Stimulated activated CD8-positive, alpha-beta memory T cell treated with anti-CD3 and anti-CD28 coated beads, Interleukin-7, amount 100 ng/mL, for 1 hour (primary cell): ENCODE measurements around the gene SURF6.

Experiments
- DNase-seq, 2 donors: peaks; one replicate each; pipeline ENCODE4 v3.0.0-alpha.2; 2020; ENCODE audit warnings: low read depth in 2 of 2

The SURF6 gene

DNA sequence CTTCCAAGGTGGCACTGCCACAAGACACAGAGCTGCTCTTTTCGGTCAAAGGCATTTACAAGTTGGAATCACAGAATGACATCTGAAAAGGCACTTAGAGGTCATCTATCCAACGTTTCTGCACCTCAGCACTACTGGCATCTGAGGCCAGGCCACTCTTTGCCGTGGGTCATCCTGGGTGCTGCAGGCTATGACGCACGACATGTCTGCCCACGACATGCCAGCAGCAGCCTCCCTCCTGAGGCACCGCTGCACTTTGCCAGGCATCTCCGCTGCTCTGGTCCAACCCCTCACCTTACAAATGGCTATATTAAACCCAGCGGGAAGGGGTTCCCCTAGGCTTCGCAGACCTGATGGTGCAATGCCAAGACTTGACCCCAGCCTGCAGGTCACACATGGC lies 31.8 kb upstream of the SURF6 start:
- no peak for DNase-seq

DNA sequence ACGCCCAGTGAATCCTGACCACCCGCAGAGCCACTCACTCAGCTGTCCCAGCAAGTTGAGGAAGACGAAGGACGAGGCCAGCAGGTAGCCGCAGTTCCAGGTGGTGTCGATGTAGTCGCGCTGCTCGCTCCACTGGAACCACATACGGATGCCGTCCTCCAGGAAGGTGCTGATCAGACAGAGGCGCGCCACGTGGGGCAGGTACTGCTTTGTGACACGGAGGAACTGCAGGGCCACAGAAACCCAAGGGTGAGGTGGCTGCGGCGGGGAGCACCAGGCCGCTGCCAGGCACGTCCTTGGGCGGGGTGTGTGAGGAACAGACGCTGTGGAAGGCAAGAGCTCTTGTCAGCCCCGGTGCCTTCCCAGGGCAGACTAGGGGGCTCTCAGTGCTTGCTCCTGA lies 31.2 kb upstream of the SURF6 start:
- no peak for DNase-seq

DNA sequence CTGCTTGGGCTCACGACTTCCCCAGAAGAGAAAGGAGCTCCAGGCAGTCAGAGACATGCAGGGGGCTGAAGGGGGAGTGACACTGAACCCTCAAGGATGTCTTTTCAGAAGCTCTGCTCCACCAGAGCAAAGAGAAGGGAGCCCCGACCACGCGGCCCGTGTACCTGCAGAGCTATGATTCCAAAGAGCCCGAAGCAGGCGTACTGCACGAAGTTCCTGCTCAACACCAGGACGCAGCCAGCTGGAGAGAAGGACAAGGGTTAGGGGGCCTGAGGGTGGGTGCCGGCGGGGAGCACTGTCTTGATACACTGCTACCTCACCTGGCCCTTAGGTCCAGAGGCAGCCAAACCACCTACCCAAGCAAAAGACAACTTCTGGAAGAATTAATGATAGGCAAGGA lies 30.4 kb upstream of the SURF6 start:
- DNase-seq: no peak

DNA sequence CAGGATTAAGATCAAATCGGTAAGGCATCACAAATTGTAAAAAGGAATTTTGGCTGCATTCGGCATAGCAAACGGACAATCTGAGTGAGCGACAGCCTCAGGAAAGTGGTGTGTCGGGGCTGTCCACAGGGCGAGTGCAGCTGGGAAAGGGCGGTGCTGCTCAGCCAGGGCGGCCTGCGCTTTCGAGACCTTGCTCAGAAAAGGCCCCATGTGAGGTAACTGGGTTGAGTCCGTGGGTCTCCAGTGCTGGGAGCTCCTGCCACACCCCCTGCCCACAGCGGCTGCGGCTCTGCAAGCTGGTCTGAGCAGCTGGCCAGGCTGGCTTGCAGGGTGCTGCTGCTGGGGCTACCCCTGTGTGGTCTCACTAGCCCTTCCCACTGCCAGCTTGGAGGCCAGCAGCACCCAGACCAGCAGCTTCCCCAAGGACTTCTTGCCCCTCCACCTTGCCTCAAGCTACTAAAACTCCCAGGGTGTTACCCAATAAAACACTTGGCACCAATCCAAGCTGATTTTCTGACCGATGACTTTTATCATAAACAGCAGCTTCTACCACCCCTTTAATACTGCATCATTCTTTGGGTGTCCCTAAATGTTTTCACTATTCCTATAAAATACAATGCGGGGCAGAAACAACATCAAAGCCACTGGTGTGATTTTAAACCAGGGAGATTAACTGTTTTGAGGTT lies 26.5 kb upstream of the SURF6 start:
- no peak for DNase-seq

DNA sequence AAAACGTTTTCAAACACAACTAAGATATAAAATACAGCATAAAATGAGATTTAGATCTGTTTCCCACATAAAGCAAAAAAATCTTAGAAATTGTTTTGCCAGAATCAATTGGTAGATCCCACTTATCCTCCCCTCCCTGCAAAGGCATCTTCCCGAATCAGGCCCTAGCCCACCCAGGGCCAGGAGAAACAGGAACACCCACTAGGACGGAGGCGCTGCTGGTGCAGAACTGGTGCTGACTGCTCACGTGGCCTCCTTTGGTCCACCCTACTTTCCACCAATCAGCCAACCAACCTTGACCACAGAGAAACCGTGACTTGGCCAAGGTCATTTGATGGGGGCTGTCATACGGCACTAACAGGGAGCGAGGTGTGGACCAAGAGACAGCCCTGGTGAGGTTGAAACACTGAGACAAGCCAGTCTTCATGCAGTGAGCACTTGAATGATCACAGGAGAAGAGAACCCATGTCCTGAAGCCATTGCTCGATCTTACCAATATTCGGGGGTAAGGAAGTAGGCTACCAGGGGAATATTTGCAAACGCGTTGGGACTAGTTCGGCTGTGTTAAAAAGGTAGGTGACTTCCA lies 25.6 kb upstream of the SURF6 start:
- no peak for DNase-seq

DNA sequence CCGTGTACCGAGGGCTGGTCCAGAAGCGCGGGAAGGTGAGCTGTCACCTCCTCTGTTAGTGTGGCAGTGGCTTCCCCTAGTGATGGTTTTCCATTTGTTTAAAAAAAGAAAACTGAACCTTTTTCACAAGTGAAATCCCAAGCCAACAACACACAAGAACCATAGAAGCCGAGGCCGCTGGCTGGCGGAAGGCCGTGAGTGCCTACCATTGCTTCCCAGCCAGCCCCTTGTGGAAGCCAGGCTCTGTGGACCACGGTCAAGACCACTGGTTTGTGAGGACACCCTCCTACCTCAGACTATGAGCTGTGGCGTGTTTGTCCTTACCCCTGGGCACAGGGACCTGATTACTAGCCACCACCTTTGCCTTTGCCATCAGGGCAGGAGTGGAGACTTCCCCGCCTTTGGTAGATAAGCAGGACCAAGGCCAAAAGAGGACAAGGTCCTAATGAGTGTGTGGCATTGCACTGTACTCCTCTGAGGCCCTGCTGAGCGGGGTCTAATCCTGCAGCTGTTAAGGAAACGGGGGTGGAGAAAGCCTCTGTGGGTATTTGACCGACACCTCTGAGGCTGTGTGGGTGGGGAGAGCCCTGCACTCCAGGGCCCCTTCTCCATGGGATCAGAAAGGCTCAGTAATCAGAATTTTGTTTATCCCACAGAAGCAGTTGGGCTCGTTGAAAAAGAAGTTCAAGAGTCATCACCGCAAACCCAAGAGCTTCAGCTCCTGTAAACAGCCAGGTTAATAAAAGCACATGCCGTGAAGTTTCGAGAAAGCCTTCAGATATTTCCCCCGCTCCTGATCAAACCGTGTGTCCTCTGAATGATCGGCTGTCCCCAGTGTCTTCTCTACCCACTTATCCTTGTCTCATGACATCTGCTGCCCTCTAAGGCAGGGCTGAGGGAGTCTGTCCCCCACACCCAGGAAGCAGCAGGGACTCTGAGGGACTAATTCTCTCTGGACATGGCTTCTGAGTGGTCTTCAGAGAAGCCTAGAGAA lies 24.7 kb upstream of the SURF6 start:
- no peak for DNase-seq

DNA sequence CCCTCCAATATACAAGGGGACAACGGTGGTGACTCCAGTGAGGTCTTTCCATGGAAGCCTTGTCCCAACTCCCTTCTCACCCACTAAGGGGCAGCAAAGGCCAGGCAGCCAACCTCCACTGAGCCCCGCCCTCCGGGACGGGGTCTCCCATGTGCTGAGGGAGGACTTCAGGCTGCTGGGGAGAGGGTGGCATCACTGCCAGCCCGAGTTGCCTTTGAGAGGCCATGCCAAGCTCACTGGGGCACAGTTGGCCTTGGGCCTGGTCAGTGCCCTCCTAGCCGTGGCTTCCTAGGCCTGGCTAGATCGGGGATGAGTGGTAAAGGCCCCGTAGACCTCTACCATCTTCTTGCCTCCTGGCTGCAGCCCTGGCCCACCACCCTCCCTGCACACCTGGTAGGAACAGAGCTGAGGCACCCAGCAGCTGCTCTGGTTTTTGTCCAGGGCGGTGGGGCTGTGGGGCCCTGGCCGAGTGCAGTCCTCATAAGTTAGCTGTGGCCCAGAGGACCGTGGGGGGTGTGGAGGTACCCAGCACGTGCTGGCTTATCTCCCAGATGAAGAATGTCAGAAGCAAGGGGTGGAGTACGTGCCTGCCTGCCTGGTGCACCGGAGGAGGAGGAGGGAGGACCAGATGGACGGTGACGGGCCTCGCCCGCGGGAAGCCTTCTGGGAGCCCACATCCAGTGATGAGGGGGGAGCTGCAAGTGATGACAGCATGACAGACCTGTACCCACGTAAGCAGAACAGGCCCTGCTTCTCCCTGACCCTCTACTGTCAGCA lies 23.6 kb upstream of the SURF6 start:
- no peak for DNase-seq

DNA sequence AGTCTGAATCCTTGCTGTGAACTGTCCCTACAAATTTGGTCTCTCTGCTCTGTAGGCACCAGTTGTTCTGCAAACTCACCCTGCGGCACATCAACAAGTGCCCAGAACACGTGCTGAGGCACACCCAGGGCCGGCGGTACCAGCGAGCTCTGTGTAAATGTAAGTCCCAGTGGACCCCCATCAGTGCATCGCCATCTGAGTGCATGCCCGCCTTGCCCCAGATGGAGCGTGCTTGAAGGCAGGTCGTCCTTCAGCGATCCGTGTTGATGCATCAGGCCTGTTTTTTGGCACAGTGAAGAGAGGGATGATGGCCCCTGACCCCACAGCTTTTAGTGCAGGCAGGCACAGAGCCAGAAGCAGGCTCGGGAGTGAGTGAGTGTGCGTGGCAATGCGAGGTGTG lies 21.7 kb upstream of the SURF6 start:
- no peak for DNase-seq

DNA sequence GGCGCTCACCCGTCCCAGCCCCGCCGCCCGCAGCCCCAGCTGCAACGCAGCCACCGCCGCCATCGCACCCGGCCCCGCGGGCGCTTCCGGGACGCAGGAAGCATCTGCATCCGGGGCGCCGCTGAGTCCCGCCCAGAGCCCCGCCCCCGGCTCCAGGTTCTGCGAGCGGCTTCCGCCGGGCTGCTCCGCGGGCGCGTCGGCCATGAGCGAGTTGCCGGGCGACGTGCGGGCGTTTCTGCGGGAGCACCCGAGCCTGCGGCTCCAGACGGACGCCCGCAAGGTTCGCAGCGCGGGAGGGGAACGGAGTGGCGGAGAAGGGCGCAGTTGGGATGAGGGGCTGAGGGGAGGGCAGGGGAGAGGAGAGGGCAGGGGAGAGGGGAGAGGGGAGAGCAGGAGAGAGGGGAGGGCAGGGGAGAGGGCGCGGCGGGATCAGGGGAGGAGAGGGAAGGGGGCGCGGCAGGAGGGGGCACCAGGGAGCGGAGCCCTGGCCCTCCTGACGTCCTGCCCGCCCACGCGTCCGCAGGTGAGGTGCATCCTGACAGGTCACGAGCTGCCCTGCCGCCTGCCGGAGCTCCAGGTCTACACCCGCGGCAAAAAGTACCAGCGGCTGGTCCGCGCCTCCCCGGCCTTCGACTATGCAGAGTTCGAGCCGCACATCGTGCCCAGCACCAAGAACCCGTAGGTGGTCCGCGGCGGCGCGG lies 20.6 kb upstream of the SURF6 start, which contains the start of the genes SURF1 and SURF2:
Gene SURF1, minus strand, starts transcription at position 97 of the 701 bp plus-strand sequence. Its CDS starts 34 bp downstream, at position 63.
Gene SURF2, plus strand, starts transcription at position 160 of the 701 bp plus-strand sequence. Its CDS starts 43 bp downstream, at position 203.
- peak; percentile 77 to 79 for DNase-seq

DNA sequence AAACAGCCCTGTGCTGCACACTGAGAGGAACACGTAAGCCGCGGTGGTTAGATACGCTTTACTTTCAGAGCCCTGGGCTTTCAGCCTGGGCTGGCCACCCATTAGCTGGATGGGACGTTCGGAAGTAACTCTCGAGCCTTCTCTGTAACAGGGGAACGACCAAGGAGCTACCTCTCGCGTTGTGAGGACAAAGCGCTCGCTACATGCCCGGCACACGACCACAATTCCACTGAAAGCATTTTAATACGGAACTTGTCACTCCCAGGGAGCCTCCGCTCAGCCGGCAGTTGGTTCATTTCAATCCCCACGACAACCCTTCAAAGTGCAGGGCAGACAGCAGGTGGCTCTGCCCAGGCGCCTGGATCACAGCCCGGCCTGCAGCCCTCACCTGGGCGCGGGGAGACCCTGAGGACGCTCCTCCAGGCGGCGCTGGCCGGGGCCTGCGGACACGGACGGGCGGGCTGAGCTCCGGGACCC lies 19.9 kb upstream of the SURF6 start:
- no peak for DNase-seq

DNA sequence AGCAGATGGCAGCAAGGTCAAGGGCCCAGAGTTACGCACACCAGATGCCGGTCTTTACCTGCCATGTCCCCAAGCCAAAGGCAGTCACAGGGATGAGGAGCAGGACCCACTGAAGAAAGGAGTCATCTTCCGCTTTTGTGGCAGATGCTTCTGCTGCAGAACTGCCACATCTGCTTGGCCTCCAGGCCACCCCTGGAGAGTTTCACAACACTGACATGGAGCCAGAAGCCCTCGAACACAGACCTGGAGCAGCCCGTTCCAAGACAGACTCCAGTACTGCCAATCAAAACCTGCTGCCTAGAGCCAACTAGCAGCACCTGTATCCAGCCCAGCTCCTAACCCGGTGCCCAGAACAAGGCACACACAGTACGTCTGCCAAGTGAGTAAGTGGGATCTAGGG lies 18.8 kb upstream of the SURF6 start:
- DNase-seq: no peak

DNA sequence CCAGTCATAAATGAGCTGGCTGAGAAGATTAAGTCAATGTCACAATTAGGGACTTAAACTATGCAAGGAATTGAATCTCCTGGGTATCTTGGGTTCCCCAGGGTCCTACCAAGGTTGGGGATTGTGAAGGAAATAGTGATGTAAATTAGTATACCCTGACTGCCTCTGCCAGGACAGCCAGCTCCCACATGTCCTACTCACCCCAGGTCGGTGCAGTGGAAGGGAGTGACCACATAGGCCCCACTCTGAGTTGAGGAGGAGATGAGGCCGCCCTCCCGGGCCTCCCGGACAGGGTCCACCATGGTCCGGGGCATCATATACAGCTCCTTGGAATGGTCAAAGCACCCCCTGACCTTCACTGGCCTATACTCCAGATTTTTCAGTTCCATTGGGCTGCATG lies 17.6 kb upstream of the SURF6 start:
- DNase-seq: no peak

DNA sequence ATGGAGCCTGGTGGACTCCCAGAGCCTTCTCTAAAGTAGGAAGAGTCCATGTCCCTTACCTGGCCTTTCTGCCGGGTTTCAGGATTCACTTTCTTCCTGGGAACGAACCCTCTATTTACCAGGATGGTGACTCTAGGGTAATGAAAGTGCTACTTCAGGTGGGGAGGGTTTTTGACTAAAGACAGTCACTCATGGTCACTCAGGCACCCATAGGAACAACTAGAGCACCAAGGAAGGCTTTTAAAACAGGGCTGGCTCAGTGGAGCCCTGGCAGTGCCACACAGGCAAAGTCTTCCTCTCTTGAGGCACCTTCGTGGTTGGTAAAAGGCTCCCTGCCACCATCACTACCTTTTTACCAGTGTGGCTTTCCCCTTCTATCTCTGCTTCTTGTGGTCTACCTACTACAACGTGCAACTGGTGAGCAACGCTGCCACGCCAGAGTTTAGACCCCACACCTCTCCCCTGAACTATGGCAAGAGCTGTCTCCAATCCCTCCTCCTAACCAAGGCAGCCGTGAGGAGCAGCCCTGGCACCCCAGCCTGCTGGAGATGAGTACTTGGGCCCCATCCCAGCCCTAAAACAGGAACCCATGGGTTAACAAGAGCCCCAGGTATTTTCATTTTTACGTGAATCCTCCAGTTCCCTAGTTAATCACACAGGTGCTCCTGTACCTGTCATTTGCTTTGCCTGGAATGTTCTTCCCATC lies 16.8 kb upstream of the SURF6 start:
- no peak for DNase-seq

DNA sequence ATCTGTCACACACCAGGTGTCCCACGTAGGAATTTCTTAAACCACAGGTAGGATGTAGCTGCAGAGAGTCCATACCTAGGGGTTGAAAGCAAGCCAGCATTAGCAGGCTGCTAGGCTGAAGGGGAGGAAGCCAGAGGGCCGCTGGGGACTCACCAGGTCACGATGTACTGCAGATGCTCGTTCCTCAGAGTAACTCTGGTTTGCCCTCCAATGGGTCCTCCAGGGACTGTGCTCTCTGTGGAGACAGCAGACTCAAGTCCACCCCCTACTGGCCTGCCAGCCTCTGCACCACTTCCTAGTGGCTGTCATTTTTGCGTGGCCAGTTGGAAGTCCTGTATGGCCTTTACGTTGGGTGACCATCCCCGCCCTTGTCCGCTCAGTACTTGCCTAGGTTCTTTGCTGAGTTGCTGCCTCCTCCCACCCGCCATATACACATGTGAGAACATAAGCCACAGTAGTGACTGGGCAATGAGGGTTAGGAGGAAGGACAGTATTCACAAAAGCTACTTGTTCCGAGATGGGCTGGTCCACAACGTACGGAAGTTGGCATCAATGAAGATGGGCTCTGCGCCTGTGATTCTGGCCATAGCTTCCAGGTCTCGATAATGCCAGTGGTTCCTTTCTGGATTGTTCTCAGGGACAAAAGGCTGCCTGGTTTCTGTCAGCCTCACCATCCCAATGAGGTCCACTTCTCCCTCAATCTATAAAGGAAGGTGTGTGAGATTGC lies 16.1 kb upstream of the SURF6 start:
- DNase-seq: no peak

DNA sequence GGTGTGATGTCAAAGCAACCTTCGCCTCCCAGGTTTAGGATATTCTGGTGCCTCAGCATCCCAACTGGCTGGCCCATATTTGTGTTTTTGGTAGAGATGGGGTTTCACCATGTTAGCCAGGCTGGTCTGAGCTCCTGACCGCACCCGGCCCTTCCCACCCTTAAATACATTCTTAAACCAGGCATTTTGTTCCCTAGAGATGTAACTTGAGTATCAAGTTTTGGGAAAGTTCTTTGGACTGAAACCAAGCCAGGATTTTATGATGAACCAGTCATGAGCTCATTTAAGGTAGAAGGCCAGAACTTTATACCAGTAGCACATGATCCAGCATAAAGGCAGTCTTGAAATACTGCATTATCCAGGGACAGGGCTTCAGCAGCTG lies 15.5 kb upstream of the SURF6 start:
- no peak for DNase-seq

DNA sequence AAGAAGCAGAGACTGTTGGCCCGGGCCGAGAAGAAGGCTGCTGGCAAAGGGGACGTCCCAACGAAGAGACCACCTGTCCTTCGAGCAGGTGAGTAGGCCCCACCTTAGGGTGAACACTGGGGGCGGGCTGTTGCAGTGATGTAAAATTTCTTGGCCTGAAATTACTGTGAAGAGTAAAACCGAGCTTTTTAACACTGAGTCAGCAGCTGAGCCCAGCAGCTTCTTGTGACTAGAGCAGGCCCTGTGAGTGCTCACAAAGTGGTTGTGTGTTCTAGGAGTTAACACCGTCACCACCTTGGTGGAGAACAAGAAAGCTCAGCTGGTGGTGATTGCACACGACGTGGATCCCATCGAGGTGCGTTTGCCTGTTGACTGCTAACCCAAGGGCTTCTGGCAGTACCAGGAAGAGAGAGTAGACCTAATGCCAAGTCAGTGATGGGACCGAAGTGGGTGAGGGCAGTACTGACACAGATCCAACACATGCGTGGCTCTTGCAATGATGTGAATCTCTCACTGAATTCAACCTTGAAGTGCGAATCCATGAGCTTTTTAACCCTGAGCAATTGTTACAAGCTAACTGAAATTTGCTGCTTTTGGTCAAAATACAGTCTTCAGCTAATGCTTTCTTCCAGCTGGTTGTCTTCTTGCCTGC lies 14.1 kb upstream of the SURF6 start:
- no peak for DNase-seq

DNA sequence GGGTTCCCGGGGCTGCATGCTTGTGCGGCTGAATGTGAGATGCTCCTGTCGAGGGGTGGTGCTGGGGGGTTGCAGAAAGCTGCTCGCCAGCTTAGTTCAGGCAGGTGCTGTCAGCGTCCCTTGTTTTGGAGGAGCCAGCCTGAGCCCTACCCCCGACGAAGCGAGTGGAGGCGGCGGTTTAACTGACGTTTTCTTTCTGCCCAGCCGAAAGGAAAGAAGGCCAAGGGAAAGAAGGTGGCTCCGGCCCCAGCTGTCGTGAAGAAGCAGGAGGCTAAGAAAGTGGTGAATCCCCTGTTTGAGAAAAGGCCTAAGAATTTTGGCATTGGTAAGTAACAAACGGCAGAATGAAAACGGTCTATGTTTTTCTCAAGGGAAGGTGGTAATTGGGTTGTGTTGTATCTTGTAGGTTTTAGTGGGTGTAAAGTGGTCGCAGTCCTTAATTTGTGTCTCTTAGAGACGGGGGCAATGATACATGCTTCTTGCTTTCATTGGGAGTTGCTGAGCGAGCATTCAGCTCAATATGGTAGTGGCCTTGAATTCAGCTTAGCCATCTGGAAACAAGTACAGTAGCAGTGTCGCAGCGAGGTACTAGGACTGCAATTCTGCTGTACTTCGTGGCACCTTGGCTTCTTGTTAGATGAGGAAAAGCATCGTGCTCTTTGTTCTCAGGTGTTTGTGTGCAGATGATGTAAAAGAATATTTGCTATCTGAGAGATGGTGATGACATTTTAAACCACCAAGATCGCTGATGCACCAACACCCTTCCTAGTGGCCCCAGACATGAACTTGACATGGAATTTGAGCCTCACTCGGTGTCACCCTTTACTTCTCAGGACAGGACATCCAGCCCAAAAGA lies 13.0 kb upstream of the SURF6 start:
- no peak for DNase-seq
